ENCODE data around the gene AIFM1.

GRCh38 chrX:130147631-130148030, 18.0 kb downstream of the AIFM1 start:
- TF ChIP-seq EZH2 (IDR thresholded peaks at IDR 0.05; ENCODE audit: low read length) (no peak), CTCF (optimal IDR thresholded peaks at IDR 0.05 in 1 of 3, IDR thresholded peaks at IDR 0.05 in 1 of 3, conservative IDR thresholded peaks at IDR 0.05 in 1 of 3; ENCODE audit: extremely low read depth in 1 of 3, insufficient read depth in 2 of 3, low read length in 3 of 3) (no peak)
